ENCODE results near the gene EML3. TPM values are rescaled to one million over a fixed set of nuclear protein-coding genes. Genes with fewer than 3 reads are reported as not detected.
"Not testable (repeated sequence)": the region's sequence is repeated elsewhere in the genome, so short reads cannot be mapped to it uniquely, and the experiment has no call there.

Gene EML3
- total RNA-seq, 2 donors from 2014 or later = 122 to 205 TPM

DNA sequence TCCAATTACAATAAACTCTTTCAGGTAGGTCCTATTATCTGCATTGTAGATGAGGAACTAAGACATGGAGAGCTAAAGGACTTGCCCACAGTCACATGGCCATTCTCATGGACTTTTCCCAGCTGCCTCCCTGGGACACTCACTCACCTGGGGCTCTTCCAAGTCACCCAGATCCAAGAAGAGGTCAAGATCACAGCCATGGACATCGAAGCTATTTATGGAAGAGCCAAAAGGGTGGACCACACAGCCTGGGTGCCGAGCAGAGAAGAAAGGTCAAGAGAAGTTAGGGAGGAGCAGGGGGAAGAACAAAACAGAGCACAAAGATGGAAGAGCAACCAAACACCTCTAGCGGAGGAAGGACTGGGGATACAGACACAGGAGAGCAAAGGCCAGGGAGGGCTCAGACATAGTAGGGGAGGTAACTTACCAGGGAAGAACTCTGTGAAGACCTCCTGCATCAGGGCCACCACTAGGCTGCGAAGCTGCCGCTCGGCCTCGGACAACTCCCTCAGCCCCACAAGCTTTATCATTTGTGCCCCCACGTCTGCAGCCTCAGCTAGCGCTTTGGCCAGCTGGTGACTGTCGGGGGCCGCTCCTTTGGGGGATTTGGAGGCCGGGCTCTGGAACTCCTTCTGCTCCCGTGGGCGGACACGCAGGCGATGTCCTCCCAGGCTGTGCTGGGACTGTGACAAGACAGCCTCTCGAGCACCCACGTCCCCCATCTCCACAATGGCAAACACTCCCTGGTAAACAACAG is 31.4 kb downstream of the EML3 start:
- ATAC-seq (no peak), DNase-seq (ENCODE audit: low spot score) (no peak)
- Mint-ChIP-seq H3K4me1 (ENCODE audit: low read depth in 2 of 2) (no peaks in the 10 kb centered on the region), H3K4me3 (no peak overlapping the region), H3K27me3 (no peaks in the 10 kb centered on the region), H3K36me3 (peaks cover 12% of the 10 kb centered on the region), H3K27ac (no peak overlapping the region), H3K9me3 (no peaks in the 10 kb centered on the region)

DNA sequence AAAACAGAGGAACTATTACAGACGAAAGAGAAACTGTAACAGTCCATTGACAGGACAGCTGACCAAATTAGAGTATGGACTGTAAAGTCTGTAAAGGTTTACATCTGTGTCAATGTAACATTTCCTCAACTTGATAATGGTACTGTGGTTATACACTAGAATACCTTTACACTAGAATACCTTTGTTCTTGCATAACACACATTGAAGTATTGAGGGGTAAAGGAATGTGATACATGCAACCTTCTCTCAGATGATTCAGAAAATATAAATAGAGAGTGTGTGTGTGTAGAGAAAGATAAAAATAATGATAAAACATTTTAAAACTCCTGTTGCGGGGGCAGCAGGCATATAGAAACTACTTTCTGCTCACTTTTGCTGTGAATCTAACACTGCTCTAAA is 33.3 kb downstream of the EML3 start:
- Mint-ChIP-seq H3K4me1 (ENCODE audit: low read depth in 2 of 2) (peaks cover 7 to 11% of the 10 kb centered on the region in 2 donors), H3K27me3 (no peaks in the 10 kb centered on the region), H3K9me3 (no peaks in the 10 kb centered on the region), H3K27ac (no peak overlapping the region), H3K36me3 (peaks cover 12% of the 10 kb centered on the region), H3K4me3 (no peak overlapping the region)
- ATAC-seq = no peak
- DNase-seq (ENCODE audit: low spot score) = no peak

DNA sequence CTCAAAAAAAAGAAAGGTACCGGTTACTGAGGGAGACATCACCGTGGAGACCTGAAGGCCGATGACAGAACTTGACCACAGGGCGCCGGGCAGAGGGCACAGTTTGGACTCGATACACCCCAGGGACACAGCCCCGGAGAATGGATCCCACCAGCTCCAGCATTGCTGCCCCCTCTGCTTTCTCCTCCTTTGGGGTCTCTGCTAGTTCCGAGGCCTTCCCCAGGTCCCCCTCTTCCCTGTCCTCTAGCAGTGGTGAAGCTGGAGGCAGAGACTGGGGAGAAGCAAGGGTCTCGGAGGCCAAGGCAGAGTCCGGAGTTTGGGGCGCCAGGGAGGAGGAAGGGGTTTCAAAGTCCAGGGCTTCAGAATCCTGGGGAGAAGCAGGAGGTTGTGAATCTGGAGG is 34.0 kb downstream of the EML3 start:
- Mint-ChIP-seq H3K4me3 (no peak overlapping the region), H3K27ac (no peak overlapping the region), H3K36me3 (peaks cover 13% of the 10 kb centered on the region), H3K4me1 (ENCODE audit: low read depth in 2 of 2) (peaks cover 9 to 16% of the 10 kb centered on the region in 2 donors), H3K27me3 (no peaks in the 10 kb centered on the region), H3K9me3 (no peaks in the 10 kb centered on the region)
- DNase-seq (ENCODE audit: low spot score) (no peak), ATAC-seq (no peak)

DNA sequence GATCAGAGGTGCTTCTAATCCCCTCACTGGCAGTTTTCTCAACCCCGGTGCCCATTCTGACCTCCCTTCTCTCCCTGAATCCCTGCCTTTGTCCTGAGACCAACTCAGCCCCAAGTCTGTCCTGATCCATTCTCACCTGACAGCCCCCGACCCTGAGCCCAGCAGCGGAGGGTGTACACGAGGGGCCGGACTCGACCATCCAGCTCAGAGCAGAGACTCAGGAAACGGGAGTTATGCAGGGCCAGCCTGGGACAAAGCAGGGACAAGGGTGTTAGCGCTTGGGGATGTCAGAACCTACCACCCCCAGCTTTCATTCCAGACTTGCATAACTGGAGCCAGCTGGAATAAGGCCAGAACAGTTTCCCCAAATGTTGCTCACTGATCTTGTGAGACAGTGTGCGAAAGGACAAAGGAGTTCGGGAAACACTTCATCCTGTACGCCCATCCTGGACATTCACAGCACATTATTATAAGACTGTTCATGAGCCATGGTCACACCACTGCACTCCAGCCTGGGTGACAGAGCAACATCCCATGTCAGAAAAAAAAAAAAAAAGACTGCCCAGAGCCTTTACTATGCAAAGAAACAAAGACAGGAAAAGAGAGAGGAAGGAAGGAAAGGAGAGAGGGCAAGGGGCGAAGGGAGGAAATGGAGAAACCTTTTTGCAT is 35.4 kb downstream of the EML3 start:
- peaks cover 23 to 29% of the 10 kb centered on the region in 2 donors for H3K4me1 Mint-ChIP-seq (ENCODE audit: low read depth in 2 of 2)
- no peak overlapping the region for H3K4me3 Mint-ChIP-seq
- no peaks in the 10 kb centered on the region for H3K27me3 Mint-ChIP-seq
- H3K36me3 Mint-ChIP-seq = peaks cover 26% of the 10 kb centered on the region
- no peaks in the 10 kb centered on the region for H3K9me3 Mint-ChIP-seq
- H3K27ac Mint-ChIP-seq = peak overlapping the region in 1 of 2 donors; percentile 81
- ATAC-seq (no peak), DNase-seq (ENCODE audit: low spot score) (no peak)

DNA sequence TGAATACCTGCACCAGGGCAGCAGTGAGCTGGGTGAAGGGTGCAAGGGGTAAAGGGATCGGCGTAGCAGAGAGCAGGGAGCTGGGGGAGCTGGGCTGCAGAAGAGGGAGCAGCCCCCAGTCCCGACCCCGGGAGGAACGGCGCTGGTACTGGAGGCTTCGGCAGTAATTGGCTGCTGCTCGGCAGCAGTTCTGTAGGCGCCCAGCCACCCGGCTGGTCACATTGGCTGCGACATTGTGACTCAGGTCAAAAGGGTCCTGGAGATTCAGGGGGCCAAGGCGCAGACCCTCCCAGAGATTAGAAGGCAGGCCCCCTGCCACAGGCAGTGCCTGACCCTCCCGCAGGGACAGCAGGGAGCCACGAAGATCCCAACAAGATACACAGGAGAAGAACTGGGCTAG is 36.7 kb downstream of the EML3 start:
- H3K36me3 Mint-ChIP-seq = peaks cover 35% of the 10 kb centered on the region
- H3K4me1 Mint-ChIP-seq (ENCODE audit: low read depth in 2 of 2) = peaks cover 36 to 42% of the 10 kb centered on the region in 2 donors
- DNase-seq (ENCODE audit: low spot score) = no peak
- H3K9me3 Mint-ChIP-seq = no peaks in the 10 kb centered on the region
- peak overlapping the region; percentile 97 to 98 for H3K27ac Mint-ChIP-seq
- H3K27me3 Mint-ChIP-seq = no peaks in the 10 kb centered on the region
- H3K4me3 Mint-ChIP-seq = peak overlapping the region; percentile 97
- no peak for ATAC-seq

DNA sequence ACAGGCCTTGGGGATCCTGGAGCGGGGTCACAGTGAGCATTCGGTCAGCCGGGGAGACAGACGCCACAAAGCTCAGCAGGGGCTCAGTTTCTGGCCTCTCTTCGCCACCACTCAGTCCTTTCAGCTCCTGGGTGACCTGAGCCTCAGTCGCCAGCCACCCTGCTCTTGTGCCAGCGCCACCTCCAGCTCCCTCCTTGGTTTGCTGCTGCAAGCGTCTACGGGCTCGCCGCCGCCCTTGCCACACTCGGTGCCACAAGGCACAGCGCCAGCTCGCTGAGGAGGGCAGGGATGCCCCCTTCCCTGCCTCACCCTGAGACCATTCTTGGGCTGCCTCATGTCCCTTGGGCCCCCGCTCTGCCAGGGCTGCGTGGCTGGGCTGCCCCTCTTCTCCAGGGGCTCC is 37.4 kb downstream of the EML3 start:
- Mint-ChIP-seq H3K4me1 (ENCODE audit: low read depth in 2 of 2) (peaks cover 43 to 47% of the 10 kb centered on the region in 2 donors), H3K9me3 (no peaks in the 10 kb centered on the region), H3K27me3 (no peaks in the 10 kb centered on the region), H3K4me3 (peak overlapping the region; percentile 97), H3K27ac (peak overlapping the region; percentile 97 to 98), H3K36me3 (peaks cover 38% of the 10 kb centered on the region)
- ATAC-seq (no peak), DNase-seq (ENCODE audit: low spot score) (no peak)

DNA sequence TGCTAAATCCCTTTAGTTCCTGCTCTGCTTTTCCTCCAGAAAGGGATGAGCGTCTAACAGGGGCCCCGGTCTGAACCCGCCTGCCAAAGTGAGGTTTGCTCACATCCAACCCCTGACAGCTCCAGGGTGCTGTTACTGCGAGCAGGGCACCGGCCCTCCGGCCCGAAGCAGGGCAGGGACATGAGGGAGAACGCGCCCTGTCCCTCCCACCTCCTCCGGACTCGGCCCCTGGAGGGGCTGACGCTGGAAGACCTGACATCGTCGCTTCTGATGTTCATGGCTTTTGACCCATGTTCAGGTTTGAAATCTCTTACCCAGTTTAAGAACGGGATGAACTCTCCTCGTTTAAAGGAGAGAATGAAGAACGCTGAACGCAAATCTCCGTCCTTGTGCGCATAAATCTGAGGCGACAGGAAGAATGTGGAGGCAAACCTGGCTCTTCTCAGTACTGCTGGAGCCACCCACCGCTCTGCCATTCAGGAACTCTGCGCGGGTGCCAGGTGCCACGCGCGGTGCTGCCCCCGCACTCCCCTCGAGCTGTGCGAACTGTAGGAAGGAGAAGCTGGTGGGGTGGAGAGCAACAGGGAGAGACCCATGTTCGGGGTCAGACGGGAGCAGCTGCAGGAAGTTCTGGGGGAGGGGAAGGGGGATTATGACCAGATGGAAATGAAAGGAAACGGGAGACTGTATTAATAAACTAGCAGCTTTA is 38.1 kb downstream of the EML3 start:
- peak overlapping the region; percentile 97 for H3K4me3 Mint-ChIP-seq
- peaks cover 45 to 48% of the 10 kb centered on the region in 2 donors for H3K4me1 Mint-ChIP-seq (ENCODE audit: low read depth in 2 of 2)
- no peaks in the 10 kb centered on the region for H3K9me3 Mint-ChIP-seq
- DNase-seq (ENCODE audit: low spot score) = no peak
- ATAC-seq = peak; percentile 16 to 25
- H3K27me3 Mint-ChIP-seq = no peaks in the 10 kb centered on the region
- H3K36me3 Mint-ChIP-seq = peaks cover 38% of the 10 kb centered on the region
- peak overlapping the region; percentile 97 to 98 for H3K27ac Mint-ChIP-seq

DNA sequence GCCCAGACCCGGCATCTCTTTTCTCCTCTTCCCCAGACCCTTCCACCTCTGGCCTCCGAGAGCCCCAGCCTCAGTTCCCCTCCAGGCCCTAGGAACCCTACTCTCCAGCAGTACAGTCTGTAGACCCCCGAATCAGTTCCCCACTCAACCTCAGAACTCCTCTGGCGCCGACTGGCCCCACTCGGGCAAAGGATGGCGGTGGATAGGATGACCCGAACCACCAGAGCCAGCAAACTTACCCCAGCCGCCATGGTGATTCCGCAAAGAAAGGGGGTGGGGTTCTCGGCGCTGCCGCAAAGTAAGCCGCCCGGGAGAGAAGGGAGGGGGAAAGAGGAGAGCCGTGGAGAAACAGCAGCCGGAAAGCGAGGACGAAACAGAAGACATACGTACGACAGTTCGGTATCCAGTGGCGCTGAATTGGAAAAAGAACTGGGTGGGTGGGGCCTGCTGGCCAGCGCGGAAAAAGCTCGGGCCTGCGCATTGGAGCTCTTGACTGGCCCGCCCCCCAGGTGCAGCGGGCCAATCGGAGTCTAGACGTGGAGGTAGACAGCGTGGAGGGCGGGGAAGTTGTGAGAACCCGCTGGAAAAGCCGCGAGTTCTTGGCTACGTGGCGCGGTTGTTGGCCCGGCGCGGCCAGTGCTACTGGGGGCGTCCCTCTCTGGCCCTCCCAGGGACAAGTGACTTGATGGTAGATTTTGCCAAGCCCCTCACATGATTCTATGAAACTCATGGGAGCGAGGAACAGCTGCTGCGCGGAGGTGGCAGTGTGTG is 38.8 kb downstream of the EML3 start, which contains the start of gene EEF1G:
Gene EEF1G (minus strand): TSS at position 300 of the 771 bp plus-strand sequence. CDS start 49 bp downstream, at position 251.
- H3K9me3 Mint-ChIP-seq = no peaks in the 10 kb centered on the region

DNA sequence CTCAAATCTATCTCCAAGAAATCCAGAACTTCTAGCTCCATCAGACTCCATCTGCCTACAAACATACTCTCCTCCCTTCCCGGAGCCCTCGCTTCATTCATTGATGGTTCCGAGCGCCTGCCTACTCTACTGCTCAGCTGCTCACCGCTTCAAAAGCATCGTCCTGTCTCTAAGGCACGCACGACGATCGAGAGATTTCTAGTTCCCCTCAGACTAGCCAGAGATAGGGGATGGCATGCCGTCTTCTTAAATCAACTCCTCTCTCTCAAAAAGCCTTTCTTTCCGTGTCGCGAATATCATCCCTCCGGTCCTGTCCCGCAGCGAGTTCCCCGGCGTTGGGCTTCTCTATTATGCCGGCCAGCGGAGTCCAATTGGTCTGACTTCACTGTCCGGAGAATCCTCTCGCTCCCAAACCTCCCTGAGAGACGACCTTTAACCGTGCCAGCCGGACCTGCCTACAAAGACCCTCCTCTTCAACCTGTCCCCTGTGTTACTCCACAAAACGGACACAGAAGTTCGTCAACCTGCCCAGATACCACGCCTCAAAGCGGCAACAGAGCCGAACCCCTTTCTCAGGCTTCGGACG is 39.5 kb downstream of the EML3 start:
- Mint-ChIP-seq H3K9me3 (no peaks in the 10 kb centered on the region), H3K4me1 (ENCODE audit: low read depth in 2 of 2) (peaks cover 45 to 48% of the 10 kb centered on the region in 2 donors), H3K27ac (peak overlapping the region; percentile 97 to 98), H3K27me3 (no peaks in the 10 kb centered on the region), H3K36me3 (peaks cover 38% of the 10 kb centered on the region), H3K4me3 (peak overlapping the region; percentile 97)
- ATAC-seq = no peak
- no peak for DNase-seq (ENCODE audit: low spot score)

More for the DNA sequence above, 38.8 kb downstream of the EML3 start, which contains the start of gene EEF1G:
- Mint-ChIP-seq H3K27ac (peak within 1 kb of the TSS; percentile 97 to 98), H3K36me3 (peaks cover 38% of the 10 kb centered on the region), H3K27me3 (no peaks in the 10 kb centered on the region), H3K4me1 (ENCODE audit: low read depth in 2 of 2) (peaks cover 45 to 48% of the 10 kb centered on the region in 2 donors), H3K4me3 (peak within 1 kb of the TSS; percentile 97)
- ATAC-seq = peak; percentile 98
- DNase-seq (ENCODE audit: low spot score) = peak; percentile 99

DNA sequence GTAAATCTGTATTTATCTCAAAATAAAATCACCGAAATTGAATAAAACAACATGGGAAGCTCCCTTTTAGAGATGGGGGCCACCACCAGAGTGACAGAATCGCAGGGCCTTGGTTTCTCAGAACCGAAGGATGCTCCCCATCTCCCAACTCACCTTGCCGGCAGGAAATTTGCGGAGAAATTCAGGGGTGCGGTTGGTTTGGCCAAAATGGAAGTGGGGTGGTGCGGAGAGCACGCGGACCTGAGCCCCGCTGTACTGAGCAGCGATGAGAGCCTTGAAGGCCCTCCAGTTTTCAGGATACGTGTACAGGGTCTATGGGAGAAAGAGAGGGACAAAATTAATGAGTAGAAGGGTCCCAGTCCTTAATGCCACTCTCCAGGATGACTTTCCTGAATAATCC is 40.1 kb downstream of the EML3 start:
- H3K36me3 Mint-ChIP-seq = peaks cover 39% of the 10 kb centered on the region
- DNase-seq (ENCODE audit: low spot score) (no peak), ATAC-seq (no peak)
- peaks cover 46 to 48% of the 10 kb centered on the region in 2 donors for H3K4me1 Mint-ChIP-seq (ENCODE audit: low read depth in 2 of 2)
- H3K27me3 Mint-ChIP-seq = no peaks in the 10 kb centered on the region
- peak overlapping the region; percentile 97 to 98 for H3K27ac Mint-ChIP-seq
- peak overlapping the region; percentile 97 for H3K4me3 Mint-ChIP-seq
- no peaks in the 10 kb centered on the region for H3K9me3 Mint-ChIP-seq

DNA sequence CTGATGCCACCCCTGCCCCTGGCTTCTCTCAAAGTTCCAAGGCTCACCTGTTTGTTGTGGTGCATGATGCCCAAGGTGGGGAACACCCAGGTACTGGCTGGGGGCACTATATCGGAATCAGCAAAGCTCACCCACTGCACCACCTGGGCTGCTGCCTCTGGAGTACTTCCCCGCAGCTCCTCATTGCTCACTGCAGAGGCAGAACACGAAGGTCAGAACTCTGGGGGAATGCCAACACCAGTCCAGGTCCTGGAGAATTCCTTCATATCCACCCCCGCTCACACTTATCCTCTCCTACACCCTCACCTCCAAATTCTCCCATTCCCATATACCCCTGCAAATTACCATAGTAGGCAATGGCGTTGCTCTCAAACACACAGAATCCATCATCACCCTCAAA is 41.1 kb downstream of the EML3 start:
- Mint-ChIP-seq H3K4me3 (peak overlapping the region; percentile 97), H3K36me3 (peaks cover 45% of the 10 kb centered on the region), H3K27ac (peak overlapping the region; percentile 97 to 98), H3K4me1 (ENCODE audit: low read depth in 2 of 2) (peaks cover 55 to 56% of the 10 kb centered on the region in 2 donors)
- not testable (repeated sequence) for H3K27me3 Mint-ChIP-seq; H3K9me3 Mint-ChIP-seq; ATAC-seq; DNase-seq (ENCODE audit: low spot score)

DNA sequence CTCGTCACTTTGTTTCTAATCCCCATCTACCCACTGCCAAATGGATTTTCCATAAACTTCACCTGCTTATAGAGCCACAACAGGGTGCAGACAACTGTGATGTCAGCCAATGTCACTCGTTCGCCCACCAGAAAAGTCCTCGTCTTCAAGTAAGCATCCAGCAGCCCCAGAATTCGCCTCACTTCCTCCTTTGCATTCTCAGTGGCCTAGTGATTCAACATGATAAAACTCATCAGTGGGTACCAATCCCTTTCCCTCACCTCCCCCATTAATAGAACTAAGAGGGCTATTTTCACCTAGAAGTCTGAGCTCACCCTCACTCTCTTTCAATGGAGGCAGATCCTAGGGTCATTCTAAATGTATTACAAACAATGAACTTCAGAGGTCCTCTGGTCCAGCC is 41.7 kb downstream of the EML3 start:
- not testable (repeated sequence) for H3K9me3 Mint-ChIP-seq; ATAC-seq; DNase-seq (ENCODE audit: low spot score); H3K27me3 Mint-ChIP-seq
- H3K4me1 Mint-ChIP-seq (ENCODE audit: low read depth in 2 of 2) = peaks cover 60% of the 10 kb centered on the region in 2 donors
- peak overlapping the region; percentile 97 for H3K4me3 Mint-ChIP-seq
- peaks cover 51% of the 10 kb centered on the region for H3K36me3 Mint-ChIP-seq
- peak overlapping the region; percentile 97 to 98 for H3K27ac Mint-ChIP-seq

DNA sequence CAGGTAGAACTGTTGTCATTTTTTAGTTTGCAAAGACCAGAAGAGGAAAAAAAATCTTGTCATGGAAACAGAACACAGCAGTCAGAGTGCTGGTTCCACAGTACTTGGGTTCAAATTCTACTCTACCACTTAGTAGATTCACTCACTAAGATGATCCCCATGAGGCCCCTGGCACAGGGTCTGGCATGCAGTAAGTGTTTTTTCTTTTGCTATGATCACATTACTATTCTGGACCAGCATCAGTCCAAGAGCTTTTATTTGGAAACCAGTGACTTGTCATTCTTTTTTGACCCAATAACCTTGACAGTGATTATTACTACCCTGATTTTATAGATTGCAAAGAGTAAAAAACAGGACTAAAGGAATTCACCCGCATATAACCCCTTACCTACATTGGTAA is 43.0 kb downstream of the EML3 start:
- DNase-seq (ENCODE audit: low spot score) (no peak), ATAC-seq (no peak)
- H3K27ac Mint-ChIP-seq = peak overlapping the region in 1 of 2 donors; percentile 98
- peaks cover 54 to 61% of the 10 kb centered on the region in 2 donors for H3K4me1 Mint-ChIP-seq (ENCODE audit: low read depth in 2 of 2)
- H3K27me3 Mint-ChIP-seq = no peaks in the 10 kb centered on the region
- no peaks in the 10 kb centered on the region for H3K9me3 Mint-ChIP-seq
- peak overlapping the region; percentile 4 for H3K4me3 Mint-ChIP-seq
- H3K36me3 Mint-ChIP-seq = peaks cover 57% of the 10 kb centered on the region

Measured in natural killer cell treated with Interleukin-12 subunit alpha and Interleukin-12 subunit beta and Interleukin-15 and Interleukin-18, amount 100 ng/mL, for 72 hours (primary cell).